ENCODE data around the gene MRPL46.

GRCh38 chr15:88447741-88448140, 19.4 kb downstream of the MRPL46 start:
- TF ChIP-seq CTCF (IDR thresholded peaks at IDR 0.05; ENCODE audit: borderline replicate concordance, extremely low read depth, low read length, poor library complexity, severe bottlenecking): no peak
- no peak for TF ChIP-seq EZH2 (IDR thresholded peaks at IDR 0.05; ENCODE audit: borderline replicate concordance, low read depth, low read length, severe bottlenecking)
